HG03060 (cell line): ENCODE measurements around the gene RNF175.
"Not testable (repeated sequence)": the region's sequence is repeated elsewhere in the genome, so short reads cannot be mapped to it uniquely, and the experiment has no call there.

ENCODE experiments used
- ATAC-seq: cut with Tn5 transposase; IDR thresholded peaks from one replicate; pipeline ENCODE4 v1.9.1; 2021; ENCODE audit warnings: low read depth, moderate number of reproducible peaks; ENCODE audit not compliant: unreplicated experiment

RNF175 gene

GRCh38 chr4:153684971-153685371, 74.9 kb downstream of the RNF175 start:
- no peak for ATAC-seq

- no peak for ATAC-seq
These were observed 75.4 kb downstream of the RNF175 start, which contains the start of gene TLR2 for GRCh38 chr4:153684182-153684970. TSS of gene TLR2 (plus strand) at chr4:153684280. CDS start at chr4:153702908, 18,628 bp downstream.

GRCh38 chr4:153683763-153684181, 76.1 kb downstream of the RNF175 start:
- ATAC-seq = no peak

DNA sequence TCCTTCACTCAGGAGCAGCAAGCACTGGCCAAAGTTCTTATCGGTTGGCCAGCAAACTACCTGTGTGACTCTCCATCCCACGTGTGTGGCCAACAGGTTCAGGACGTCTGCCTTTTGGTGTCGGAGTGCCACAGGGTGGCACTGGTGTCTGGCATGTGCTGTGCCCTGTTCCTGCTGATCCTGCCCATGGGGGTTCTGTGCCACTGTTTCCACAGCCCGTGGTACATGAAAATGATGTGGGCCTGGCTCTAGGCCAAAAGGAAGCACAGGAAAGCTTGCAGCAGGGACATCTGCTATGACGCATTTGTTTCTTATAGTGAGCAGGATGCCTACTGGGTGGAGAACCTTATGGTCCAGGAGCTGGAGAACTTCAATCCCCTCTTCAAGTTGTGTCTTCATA, 80.3 kb downstream of the RNF175 start:
- no peak for ATAC-seq

DNA sequence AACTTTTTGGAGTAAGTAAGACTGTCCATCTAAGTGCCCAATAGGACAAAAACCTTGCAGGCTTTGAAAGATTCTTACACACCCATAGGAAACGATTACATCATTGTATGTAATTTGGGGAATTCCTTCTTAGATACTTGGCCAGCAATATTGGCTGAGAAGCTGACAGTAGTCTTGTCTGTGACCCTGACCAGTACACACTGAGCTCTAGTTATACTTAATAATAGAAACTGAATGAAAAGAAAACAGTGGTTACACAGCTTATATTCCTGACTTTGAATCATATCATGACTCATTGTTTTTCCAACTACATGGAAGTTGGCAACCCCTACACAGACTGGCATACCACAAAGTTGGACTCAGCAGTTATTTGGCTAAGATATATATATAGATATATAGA, 82.8 kb downstream of the RNF175 start:
- no peak for ATAC-seq

DNA sequence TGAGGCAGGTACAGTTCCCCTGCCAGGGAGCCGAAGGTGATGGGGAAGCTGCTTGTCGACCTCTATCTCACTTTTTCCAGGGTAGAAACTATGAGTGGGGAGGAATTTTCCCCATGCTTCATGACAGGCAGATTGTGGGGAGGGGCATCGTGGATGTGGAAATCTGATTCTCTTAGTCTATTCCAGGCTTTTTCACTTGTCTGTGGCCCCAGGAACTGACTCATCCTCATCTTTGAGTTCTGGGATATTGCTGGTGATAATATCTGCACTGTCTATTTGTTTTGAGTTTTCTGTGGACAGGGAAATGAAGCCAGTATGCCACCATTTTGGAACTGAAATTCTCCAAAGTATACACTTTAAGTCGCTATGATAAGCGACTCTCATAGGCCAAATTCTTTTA, 83.3 kb downstream of the RNF175 start:
- ATAC-seq = no peak

GRCh38 chr4:153669838-153670237, 90.0 kb downstream of the RNF175 start:
- no peak for ATAC-seq

- no peak for ATAC-seq
These were observed 91.2 kb downstream of the RNF175 start for GRCh38 chr4:153668647-153669046.

DNA sequence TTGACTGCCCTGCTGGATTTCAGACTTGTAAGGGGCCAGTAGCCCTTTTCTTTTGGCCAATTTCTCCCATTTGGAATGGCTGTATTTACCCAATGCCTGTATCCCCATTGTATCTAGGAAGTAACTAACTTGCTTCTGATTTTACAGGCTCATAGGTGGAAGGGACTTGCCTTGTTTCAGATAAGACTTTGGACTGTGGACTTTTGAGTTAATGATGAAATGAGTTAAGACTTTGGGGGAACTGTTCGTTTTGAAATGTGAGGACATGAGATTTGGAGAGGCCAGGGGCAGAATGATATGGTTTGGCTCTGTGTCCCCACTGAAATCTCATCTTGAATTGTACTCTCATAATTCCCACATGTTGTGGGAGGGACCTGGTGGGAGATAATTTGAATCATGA, 93.3 kb downstream of the RNF175 start:
- ATAC-seq = not testable (repeated sequence)

GRCh38 chr4:153663667-153664066, 96.2 kb downstream of the RNF175 start:
- no peak for ATAC-seq

GRCh38 chr4:153661908-153662307, 97.9 kb downstream of the RNF175 start:
- ATAC-seq = no peak

- no peak for ATAC-seq
These were observed 98.5 kb downstream of the RNF175 start for GRCh38 chr4:153661215-153661822.
